ENCODE results near the gene RARB.

RARB gene

GRCh38 chr3:25432176-25432720, 4.2 kb downstream of the RARB start:
- no peak overlapping the region for H3K4me3 ChIP-seq (replicated peaks; ENCODE audit: low read depth, low read length)
- TF ChIP-seq CTCF (IDR thresholded peaks at IDR 0.05; ENCODE audit: insufficient read depth, low read length, poor library complexity, severe bottlenecking) = no peak
- DNase-seq (ENCODE audit: extremely low read depth, insufficient read length) = no peak
- H3K27me3 ChIP-seq (replicated peaks; ENCODE audit: control insufficient read depth, insufficient read depth, low read length) = 0 out of 2 replicates have a peak, but pooled peaks cover 2% of the 10 kb centered on the region
- H3K36me3 ChIP-seq (ENCODE audit: control insufficient read depth, insufficient read depth, low read length) = no peaks in the 10 kb centered on the region

GRCh38 chr3:25433106-25433505, 5.0 kb downstream of the RARB start:
- TF ChIP-seq CTCF (IDR thresholded peaks at IDR 0.05; ENCODE audit: insufficient read depth, low read length, poor library complexity, severe bottlenecking) = no peak
- H3K27me3 ChIP-seq (replicated peaks; ENCODE audit: control insufficient read depth, insufficient read depth, low read length) = no peaks in the 10 kb centered on the region
- H3K4me3 ChIP-seq (replicated peaks; ENCODE audit: low read depth, low read length) = no peak overlapping the region
- DNase-seq (ENCODE audit: extremely low read depth, insufficient read length) = no peak
- no peaks in the 10 kb centered on the region for H3K36me3 ChIP-seq (ENCODE audit: control insufficient read depth, insufficient read depth, low read length)

GRCh38 chr3:25433868-25434267, 5.8 kb downstream of the RARB start:
- Histone ChIP-seq H3K36me3 (ENCODE audit: control insufficient read depth, insufficient read depth, low read length) (no peaks in the 10 kb centered on the region), H3K27me3 (replicated peaks; ENCODE audit: control insufficient read depth, insufficient read depth, low read length) (no peaks in the 10 kb centered on the region), H3K4me3 (replicated peaks; ENCODE audit: low read depth, low read length) (no peak overlapping the region)
- no peak for DNase-seq (ENCODE audit: extremely low read depth, insufficient read length)
- no peak for TF ChIP-seq CTCF (IDR thresholded peaks at IDR 0.05; ENCODE audit: insufficient read depth, low read length, poor library complexity, severe bottlenecking)

- TF ChIP-seq CTCF (IDR thresholded peaks at IDR 0.05; ENCODE audit: insufficient read depth, low read length, poor library complexity, severe bottlenecking) = no peak
- H3K36me3 ChIP-seq (ENCODE audit: control insufficient read depth, insufficient read depth, low read length) = no peaks in the 10 kb centered on the region
- no peak overlapping the region for H3K4me3 ChIP-seq (replicated peaks; ENCODE audit: low read depth, low read length)
- no peaks in the 10 kb centered on the region for H3K27me3 ChIP-seq (replicated peaks; ENCODE audit: control insufficient read depth, insufficient read depth, low read length)
- no peak for DNase-seq (ENCODE audit: extremely low read depth, insufficient read length)
Observed at GRCh38 chr3:25437953-25438352, 9.9 kb downstream of the RARB start.

- H3K27me3 ChIP-seq (replicated peaks; ENCODE audit: control insufficient read depth, insufficient read depth, low read length) = no peaks in the 10 kb centered on the region
- no peak overlapping the region for H3K4me3 ChIP-seq (replicated peaks; ENCODE audit: low read depth, low read length)
- DNase-seq (ENCODE audit: extremely low read depth, insufficient read length) = no peak
- no peak for TF ChIP-seq CTCF (IDR thresholded peaks at IDR 0.05; ENCODE audit: insufficient read depth, low read length, poor library complexity, severe bottlenecking)
- H3K36me3 ChIP-seq (ENCODE audit: control insufficient read depth, insufficient read depth, low read length) = no peaks in the 10 kb centered on the region
Observed at GRCh38 chr3:25438791-25439555, 10.9 kb downstream of the RARB start.

Data from GM06990 (cell line).